DLD1 (cell line): Measurements from ENCODE around the gene DENND5B.
"Not testable (repeated sequence)": the region's sequence is repeated elsewhere in the genome, so short reads cannot be mapped to it uniquely, and the experiment has no call there.

ENCODE experiments used
- in situ Hi-C: cut with HindIII; loops from 2 replicates; pipeline ENCODE4 v1.10.0; 2017; ENCODE audit warnings: low sequenced_read_pairs

Gene DENND5B

GRCh38 chr12:31594681-31595080, 3.7 kb upstream of the DENND5B start:
- in situ Hi-C loops: no loop called here

DNA sequence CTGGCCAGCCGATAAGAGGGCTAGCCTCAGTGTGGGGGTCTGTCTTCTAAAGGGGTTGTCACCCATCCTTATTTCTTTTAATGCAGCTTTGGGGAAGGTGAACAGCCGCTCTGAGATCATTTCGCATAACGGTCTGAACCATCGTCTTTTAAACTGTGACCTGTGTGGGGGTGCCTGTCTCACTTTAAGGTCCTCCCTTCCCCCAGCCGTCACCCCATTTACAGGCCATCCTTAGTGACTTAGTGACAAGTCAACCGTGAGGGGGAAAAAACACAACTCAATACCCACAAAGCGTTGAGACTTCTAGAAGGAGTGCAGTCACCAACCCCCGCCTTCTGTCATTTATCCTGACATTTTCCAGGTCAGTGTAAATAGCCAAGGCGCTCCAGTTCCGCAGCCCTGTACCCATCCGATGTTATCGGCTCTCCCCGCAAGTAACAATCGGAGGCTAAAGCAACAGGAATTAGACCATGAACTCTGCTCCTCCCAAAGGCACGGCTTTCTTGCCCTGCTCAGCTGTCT, 505 bp upstream of the DENND5B start:
- in situ Hi-C loops: no loop called here

DNA sequence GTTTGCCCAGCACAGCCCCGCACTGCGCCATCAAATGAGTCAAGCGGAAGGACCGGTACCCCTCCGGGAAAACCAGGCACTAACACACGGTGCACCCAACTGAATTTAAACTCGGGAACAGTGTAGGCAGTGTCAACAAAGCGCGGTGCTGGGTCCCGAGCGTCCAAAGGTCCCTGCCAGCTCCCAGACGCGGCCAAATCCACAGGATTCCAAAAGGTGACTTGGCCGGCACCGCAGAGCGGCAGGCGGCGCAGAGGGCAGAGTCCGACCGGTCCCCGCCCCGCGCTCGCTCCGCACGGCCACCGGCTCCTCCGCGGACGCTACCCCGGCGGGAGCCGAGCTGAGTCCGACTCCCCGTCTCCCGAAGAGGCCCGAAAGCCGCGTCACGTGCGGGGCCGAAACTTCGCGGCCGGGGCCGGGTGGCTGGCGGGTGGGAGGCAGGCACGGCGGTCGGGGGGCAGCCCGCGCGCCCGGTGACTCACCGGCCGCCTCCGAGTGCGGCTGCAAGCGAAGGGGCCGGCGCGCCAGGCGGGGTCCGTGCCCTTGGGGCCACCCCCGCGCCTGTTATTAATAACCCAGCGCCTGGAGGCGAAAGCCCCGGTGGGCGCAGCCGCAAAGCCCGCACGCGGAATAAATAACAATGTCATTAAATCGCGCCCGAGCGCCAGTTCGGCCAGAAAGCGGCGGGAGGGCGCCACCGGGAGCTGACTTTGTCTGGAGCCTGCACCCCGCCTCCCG, 863 bp downstream of the DENND5B start:
- in situ Hi-C loops: no loop called here

DNA sequence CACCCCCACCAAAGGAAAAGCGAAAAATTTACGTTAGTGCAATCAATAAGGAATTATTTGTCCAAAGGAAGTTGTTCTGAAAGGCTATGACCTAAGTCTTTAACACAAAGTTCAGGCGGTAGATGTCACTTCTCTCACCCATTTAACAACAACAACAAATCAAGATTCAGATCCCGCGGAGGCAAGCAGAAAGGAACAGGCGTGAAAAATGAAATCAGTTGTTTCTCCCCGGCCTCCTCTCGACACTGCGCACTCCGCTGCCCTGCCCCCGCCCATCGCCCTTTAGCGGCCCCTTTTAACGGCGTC, 1.4 kb downstream of the DENND5B start:
- in situ Hi-C loops: no loop called here

- in situ Hi-C loops: no loop called here
Measured at GRCh38 chr12:31588976-31589375, 2.0 kb downstream of the DENND5B start.

GRCh38 chr12:31586728-31587127, 4.2 kb downstream of the DENND5B start:
- in situ Hi-C loops: no loop called here

- in situ Hi-C loops: no loop called here
Measured at GRCh38 chr12:31585895-31586294, 5.0 kb downstream of the DENND5B start.

DNA sequence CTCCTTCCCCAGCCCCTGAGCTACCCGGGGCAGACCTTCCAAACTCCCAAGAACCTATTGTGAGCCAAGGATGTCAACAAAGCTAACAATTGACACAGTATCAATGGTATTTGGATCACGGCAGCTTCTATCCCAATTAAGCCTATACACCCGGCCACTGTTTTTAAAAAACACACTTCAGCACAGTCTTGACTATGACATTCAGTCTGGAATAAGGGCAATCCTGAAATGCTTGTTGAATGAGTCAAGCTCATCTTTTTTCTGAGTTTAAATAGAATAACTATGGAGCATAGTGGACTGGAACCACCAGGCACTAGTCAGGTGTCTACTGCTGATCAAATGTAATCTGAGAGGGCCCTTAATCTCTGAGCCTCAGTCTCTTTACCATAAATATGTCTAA, 5.7 kb downstream of the DENND5B start:
- in situ Hi-C loops: no loop called here

DNA sequence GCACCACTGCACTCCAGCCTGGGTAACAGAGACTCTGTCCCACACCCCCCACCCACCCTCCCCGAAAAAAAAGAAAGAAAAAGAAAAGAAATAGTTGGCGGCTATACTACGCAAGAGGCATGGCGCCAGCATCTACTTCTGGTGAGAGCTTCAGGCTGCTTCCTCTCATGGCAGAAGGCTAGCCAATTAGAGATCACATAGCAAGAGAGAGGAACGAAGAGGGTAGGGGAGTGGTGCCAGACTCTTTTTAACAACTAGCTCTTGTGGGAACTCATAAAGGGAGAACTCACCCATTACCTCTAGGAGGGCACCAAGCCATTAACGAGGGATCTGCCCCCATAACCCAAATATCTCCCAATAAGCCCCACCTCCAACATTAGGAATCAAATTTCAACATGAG, 6.2 kb downstream of the DENND5B start:
- in situ Hi-C loops: no loop called here

DNA sequence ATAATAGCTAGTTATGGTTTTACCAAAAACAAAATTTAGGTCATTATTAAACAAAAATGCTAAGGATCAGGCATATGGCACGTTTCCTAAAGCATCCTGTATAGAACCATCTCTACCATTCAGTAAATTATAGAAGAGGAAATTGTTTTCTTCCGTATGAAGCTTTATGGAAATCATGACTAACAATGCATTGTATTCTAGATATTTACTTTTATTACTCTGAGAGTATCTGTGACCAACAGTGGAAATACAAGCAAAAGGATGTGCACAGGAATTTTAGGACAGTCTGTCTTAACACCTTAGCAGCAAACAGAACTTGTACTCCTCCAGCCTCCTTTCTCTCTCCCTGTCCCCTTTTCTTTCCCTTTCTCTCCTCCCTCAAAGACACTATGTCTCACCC, 7.1 kb downstream of the DENND5B start:
- in situ Hi-C loops: no loop called here

GRCh38 chr12:31582155-31582554, 8.8 kb downstream of the DENND5B start:
- in situ Hi-C loops: no loop called here

GRCh38 chr12:31578632-31579031, 12.3 kb downstream of the DENND5B start:
- in situ Hi-C loops: no loop called here

- in situ Hi-C loops: no loop called here
Measured at GRCh38 chr12:31574803-31575575, 15.9 kb downstream of the DENND5B start.

GRCh38 chr12:31574367-31574766, 16.6 kb downstream of the DENND5B start:
- in situ Hi-C loops: not testable (repeated sequence)

- in situ Hi-C loops: no loop called here
Measured at GRCh38 chr12:31572900-31573600, 17.9 kb downstream of the DENND5B start.

GRCh38 chr12:31570880-31571279, 20.1 kb downstream of the DENND5B start:
- in situ Hi-C loops: no loop called here

GRCh38 chr12:31569517-31569916, 21.4 kb downstream of the DENND5B start:
- in situ Hi-C loops: not testable (repeated sequence)

- in situ Hi-C loops: no loop called here
Measured at GRCh38 chr12:31568498-31568897, 22.4 kb downstream of the DENND5B start.

DNA sequence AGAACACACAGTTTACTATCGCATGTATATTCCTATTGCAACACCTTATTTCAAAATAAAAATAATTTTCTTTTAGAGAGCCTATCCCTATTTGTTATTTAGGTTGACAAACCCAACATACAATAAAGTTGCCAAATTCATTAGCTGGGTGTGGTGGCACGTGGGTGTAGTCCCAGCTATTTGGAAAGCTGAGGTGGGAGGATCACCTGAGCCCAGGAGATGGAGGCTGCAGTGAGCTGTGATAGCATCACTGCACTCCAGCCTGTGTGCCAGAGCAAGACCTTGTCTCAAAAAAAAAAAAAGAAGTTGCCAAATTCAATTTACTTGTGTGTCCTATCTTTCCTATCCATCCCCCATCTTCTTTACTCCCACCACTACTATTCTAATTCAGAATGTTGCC, 23.9 kb downstream of the DENND5B start:
- in situ Hi-C loops: no loop called here

- in situ Hi-C loops: no loop called here
Measured at GRCh38 chr12:31566547-31566946, 24.4 kb downstream of the DENND5B start.

GRCh38 chr12:31562594-31563328, 28.2 kb downstream of the DENND5B start:
- in situ Hi-C loops: no loop called here
